GM19452 (cell line): ENCODE data around the gene GTPBP6.
"Not testable (repeated sequence)": the region's sequence is repeated elsewhere in the genome, so short reads cannot be mapped to it uniquely, and the experiment has no call there.

Experiments
- ATAC-seq: cut with Tn5 transposase; IDR thresholded peaks from one replicate; pipeline ENCODE4 v1.9.1; 2021; ENCODE audit not compliant: unreplicated experiment

Gene GTPBP6

DNA sequence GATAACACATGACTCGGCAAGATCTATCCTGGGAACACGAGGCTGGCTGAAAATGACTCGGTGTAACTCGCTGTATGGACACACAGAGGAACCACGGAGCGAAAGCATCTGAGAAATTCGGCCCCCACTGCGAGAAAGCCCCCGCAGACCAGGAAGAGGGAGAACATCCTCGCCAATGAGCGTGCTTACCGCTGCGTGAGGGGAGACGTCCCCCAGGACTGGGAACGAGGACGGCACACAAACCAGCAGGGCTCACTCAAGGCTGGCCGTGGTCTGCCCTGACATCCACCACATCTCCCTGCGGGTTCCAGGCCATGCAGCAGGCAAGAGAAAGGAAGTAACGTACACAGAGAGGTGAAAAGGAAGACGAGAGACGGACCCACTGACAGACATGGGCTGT is 17.6 kb upstream of the GTPBP6 start:
- no peak for ATAC-seq

DNA sequence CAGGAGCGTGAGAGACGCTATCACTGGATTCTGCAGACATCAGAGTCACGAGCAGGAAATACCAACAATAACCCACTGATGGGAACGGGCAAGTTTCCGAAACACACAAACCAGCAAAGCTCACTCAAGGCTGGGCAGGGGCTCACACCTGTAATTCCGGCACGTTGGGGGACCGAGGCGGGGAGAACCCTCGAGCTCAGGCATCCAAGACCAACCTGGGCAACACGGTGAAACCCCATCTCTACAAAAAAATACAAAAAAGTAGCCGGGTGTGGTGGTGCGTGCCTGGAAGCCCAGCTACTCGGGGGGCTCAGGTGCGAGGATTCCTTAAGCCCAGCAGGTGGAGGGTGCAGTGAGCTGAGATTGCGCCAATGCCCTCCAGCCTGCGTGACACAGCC is 17.2 kb upstream of the GTPBP6 start:
- ATAC-seq: no peak

DNA sequence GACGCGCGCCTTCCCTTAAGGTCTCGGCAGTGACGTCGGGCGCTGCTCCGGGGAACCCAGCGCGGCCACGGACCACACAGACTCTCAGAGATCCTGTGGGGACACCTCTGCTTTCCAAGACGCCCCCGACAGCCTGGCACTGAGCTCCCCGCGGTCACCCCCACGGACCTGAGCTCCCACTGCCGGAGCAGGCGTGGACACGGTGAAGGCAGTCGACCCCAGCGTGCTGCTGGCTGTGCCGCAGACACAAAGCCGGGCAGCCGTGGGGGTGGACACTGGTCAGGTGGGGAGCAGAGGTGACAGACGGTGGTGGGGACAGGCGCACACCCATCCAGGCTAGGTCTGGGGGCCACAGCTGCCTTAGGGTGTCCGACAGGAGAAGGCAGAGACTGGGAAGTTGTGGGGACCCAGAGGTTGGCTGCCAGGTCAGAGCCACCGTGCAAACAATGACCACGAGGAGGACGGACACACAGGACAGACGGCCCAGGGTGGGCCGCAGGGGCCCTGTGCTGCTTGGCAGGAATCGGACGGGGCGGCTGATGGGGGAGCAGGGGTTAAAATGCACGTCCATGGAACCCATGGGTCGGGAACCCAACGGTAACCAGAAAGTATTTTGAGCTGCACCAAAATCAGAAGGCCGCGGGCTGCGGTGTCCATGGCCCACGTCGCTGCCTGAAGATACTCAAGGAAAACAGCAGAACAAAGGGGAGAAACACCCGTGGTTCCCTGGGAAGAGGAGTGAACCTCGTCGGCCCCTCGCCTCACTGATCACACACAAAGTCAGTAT is 16.6 kb upstream of the GTPBP6 start:
- ATAC-seq: no peak

DNA sequence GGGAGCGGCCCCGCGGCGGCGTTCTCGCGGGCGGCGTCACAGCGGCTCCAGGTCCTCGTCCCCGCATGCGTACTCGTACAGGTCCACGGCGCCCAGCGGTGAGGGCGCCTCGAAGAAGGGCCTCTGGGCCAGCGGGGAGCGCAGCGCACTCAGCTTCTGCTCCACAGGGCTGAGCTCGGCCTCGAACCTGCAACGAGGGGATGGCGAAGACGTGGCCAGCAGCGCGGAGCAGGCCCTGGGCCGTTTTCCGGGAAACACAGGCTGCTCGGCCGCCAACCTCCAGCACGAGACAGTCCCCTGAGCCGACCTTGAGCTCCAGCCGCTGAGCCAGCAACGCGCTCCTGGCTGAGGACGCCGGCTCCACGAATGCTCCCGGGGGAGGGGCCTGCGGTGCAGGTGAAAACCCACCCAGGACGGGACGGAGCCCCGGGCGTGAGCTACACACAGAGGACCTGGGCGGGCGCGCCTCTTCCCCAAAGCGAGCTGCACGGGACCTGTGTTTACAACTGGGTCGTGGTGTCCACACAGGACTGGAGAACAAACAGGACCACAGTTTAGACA is 15.8 kb upstream of the GTPBP6 start:
- no peak for ATAC-seq

DNA sequence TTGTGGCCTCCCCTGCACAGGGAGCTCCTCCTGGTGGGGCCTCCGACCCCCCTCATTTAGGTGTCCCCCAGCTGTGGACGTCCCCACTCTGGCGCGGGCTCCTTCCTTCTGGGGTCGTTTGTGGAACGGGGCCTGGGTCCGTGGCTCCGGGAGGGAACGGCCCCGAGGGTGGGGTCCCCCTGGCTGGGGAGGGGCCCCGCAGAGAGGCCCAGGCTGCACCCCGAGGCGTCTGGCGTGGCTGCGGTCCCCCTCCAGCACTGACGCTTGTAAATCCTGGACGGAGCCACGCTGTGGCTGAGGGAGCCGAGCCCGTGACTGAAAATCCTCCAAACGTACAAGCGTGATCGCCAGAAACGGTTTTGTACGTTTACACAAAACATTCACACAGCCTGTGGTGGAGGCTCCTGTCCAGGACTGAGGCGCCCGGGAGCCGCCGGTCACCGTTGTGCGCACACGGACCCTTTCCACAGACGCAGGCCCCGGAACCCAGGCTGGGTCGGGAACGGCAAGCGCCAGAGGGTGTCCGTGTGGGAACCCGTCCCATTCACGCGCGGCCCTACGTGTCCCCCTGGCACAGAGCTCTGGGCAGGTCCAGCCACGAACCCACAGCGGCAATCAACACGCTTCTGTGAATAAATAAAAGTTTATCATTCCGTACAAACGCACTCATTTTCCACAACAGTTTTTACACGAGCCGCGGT is 15.2 kb upstream of the GTPBP6 start:
- no peak for ATAC-seq

DNA sequence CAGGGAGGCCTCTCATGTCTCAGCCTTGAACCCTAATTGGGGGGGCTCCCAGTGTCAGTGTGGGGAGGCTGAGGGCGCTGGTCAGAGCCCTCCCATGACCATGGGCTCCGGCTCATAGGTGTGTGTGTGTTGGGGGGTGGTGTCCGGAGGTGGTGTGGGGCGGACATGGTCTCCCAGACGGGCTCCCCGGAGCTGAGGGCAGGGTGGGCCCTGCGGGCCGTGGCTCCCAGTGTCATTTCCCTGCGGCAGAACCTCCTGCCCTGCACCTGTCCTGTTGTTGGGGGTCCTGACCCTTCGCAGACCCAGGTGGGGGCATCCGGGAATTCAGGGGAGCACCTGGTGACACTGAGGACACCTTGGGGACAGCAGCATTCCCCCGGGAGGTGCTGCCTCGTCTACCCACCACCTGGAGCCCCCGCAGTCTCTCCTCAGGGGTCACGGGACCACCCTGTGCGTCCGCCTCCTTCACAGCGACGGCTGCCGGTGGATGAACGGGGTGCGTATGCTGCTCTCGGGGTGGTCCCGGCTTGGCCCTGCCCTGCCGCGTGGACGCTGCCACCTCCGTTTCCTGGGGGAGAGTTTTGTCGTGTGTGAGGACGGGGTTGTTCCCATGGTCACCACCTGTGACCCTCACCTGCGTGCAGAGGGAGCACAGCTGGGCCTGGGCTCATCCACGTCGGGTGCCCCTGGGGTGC is 14.5 kb upstream of the GTPBP6 start:
- ATAC-seq: no peak

DNA sequence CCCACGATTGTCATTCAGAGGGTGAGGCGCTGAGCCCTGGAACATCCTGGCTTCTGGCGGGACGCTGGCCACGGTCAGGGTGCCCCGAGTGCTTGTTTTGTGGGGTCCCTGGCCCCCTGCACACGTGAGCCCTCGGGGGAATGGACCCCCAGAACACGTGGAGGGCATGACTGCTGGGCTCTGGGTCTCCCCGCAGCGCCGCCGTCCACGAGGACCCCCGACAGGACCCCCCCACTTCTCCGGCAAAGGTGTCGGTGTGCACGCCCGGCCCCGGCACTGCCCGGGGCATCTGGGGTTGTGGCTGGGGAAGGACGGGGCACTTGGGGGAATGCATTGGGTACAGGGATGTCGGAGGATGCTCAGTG is 13.9 kb upstream of the GTPBP6 start:
- no peak for ATAC-seq

DNA sequence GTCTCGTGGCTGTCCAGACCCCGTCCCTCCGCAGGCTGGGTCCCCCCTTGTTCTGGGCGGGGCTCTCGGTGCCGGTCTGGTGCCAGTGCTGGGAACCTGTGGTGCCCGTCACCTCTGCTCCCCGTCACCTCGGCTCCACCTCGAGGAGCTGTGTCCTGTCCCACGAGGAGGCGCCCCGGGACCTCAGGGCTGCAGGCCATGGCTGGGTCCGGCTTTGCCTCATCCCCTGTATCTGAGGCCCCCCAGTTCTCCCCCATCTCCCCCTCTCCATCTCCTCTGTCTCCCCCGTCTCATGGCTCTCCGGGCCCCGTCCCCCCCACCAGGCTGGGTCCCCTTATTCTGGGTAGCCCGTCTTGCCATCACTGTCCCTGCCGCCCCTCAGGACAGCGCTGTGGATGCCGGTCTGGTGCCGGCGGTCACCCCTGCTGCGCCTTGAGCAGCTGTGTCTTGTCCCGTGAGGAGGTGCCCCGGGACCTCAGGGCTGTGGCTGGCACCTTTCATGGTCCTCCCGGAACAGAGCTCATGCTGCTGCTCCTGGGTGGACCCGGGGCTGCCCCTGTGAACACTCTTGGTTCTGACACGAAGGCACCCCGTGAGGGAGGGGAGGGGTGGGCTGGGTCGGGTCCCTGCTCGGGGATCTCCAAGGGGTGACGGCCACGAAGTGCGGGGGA is 13.4 kb upstream of the GTPBP6 start:
- ATAC-seq: no peak

DNA sequence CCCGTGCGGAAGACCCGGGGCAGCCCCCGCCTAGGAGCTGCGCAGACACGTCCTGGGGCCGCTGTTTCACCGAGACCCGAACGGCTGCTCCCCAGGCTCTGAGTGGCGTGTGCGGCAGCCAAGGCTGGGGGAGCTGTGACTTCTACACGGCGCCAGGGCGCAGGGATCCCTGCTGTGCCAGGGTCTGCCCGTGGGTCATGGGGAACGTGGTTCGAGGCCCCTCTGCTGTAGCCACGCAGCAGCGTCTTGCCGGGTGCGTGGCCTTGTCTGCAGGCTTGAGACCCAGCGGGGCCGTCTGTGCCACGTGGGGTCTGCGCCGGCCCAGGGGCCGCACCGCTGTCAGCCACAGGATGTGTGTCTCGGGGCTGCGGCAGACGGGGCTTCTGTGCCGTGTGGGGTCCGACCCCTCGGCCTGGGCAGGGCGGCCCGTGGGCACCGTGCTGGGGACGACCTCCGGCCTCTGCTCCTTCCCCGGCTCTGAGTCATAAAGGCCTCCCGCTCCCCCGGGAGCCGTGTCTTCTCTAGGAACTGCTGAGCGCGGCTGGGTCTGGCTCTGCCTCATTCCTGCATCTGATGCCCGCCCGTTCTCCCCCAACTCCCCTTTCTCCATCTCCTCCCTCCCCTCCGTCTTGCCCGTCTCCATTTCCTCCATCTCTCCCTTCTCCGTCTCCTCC is 12.7 kb upstream of the GTPBP6 start:
- no peak for ATAC-seq

DNA sequence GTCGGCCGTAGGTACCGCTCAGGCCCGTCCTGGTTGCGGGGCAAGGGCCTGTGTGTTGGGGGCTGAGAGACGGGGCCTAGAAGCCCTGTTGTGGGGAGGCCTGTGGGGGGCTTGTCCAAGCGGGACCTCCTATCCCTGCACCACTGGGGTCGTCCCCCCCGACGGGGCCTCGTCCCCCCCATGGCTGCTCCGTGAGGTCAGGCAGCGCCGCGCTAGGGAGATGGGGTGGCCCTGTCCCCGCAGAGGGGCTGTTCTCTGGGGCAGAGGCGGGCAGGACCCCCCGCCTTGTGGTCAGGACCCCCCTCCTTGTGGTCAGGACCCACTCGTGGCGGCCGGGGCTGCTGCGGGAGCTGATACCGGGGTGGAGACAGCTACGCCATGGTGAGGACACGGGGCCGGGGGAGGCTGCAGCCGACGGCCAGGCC is 12.1 kb upstream of the GTPBP6 start:
- ATAC-seq: no peak

DNA sequence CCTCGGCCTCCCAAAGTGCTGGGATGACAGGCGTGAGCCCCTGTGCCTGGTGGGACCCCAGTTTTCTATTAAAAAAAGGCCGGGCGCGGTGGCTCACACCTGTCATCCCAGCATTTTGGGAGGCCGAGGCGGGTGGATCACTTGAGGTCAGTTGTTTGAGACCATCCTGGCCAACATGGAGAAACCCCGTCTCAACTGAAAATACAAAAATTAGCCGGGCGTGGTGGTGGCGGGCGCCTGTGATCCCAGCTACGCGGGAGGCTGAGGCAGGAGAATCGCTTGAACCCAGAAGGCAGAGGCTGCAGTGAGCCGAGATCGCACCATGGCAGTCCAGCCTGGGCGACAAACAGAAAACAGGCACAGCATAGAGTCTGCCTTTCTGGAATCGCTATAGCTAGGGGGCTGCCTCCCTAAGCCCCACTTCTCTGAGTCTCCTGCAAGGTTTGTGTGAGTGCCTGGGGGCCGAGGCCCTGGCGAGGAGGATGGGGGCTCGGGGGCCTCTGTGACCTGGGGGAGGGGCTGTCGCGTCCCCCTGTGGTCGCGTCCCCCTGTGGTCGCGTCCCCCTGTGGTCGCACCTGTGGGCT is 11.6 kb upstream of the GTPBP6 start:
- ATAC-seq: not testable (repeated sequence)

DNA sequence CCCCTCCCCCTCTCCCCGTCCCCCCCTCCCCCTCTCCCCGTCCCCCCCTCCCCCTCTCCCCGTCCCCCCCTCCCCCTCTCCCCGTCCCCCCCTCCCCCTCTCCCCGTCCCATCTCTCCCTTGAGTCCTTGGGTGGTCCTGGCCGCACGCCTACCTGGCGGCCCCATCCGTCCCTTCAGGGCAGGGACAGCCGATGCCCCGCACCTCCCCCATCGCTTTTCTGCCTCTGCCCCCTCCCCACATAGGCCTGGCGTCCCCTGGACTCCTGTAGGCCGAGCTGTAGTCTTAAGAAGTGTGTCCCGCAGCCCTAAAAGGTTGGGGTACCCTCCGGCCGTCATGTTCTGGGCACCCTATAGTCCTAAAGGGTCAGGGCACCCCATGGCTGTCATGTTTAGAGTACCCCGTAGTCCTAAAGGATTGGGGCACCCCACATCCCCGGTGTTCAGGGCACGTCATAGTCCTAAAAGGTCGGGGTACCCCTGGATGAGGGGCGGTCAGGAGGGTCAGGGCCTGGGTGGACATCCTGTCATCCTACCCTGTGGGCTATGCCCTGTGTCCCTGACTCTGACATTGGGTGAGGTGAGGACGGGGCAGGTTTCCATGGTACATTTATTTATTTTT is 10.8 kb upstream of the GTPBP6 start:
- no peak for ATAC-seq

DNA sequence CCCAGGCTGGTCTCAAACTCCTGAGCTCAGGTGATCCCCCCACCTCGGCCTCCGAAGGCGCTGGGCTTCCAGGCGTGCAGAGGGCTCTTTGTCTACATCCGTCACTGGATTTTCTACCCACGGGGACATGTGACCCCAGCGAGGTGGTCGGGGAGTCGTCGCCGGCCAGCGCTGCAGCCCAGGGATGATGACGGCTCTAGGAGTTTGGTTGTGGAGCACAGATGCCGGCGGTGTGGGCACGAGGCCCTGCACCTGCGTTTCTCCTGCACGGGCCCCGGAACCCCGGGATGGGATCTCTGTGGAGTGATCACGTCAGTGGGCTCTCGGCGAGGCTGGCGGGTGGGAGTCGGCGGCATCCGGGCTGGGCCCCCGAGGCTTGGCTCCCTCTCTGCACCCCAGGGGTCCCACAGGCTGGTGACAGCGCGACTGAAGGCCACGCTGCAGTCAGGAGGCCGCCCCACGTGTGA is 9.1 kb upstream of the GTPBP6 start:
- no peak for ATAC-seq

DNA sequence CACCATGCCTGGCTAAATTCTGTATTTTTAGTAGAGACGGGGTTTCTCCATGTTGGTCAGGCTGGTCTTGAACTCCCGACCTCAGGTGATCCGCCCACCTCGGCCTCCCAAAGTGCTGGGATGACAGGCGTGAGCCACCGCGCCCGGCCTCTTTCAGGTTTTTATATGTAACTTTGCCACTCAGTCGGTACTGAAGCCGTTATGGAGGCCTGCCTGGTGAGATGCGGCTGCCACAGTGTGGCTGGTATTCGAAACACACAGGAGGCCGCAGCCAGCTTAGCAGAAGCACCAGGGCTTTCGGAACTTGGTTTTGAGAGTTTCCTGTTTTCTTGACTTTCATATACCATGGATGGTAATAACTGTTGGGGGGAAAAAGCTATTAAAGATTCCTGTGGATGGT is 6.1 kb upstream of the GTPBP6 start:
- ATAC-seq: not testable (repeated sequence)

DNA sequence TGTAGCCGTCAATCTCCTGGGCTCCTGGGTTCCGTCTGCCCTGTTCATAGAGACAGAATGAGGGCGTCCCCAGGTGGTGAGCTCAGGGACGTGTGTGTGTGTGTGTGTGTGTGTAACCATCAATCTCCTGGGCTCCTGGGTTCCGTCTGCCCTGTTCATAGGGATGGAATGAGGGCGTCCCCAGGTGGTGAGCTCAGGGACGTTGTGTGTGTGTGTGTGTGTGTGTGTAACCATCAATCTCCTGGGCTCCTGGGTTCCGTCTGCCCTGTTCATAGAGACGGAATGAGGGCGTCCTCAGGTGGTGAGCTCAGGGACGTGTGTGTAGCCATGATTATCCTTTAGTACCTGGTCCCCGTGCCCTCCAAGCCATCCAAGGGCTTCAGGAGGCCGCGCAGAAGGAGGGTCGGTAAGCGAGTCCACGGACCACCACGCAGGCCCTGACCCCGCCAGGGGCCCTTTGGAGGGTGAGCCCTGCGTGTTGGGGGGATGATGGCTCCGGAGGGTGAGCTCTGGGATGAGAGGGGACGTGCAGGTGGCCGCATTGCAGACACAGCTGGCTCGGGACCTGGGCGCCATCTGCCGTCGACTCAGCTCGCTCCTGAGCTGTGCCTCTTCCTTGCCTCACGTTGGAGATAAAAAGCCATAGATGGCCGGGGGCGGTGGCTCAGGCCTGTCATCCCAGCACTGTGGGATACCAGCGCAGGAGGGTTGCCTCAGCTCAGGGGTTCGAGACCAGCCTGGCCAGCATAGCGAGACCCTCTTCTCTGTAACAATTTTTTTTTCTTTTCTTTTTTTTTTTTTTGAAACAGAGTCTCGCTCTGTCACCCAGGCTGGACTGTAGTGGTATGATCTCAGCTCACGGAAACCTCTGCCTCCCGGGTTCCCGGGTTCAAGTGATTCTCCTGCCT is 5.4 kb upstream of the GTPBP6 start:
- no peak for ATAC-seq

DNA sequence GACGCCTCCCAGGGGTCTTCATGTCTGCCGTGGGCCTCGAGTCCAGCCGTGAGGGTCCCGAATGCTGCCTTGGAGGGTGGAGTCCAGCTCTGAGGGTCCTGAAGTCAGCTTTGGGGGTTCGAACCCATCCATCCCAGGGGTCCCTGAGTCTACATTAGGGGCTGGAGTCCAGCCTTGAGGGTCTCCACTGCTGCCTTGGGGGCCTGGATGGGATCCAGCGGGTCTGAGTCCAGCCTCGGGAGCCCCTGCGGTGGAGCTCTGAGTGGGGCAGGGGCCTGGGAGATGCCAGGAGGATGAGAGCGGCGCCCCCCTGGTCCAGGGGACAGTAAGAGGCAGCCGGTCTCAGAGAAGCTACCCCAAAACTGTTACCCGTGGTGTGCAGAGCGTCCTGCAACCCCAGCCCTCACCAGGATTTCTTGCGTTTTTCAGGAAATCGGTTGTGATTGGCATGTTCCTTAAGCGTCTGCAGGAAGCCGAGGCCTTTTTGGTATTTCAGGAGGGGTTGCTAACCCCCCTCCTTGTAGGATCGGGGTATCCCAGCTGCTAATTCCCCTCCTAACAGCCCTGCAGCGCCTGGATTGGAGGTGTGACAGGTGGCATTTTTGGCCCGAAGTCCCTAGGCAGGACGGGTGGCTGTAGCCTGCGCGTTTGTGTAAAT is 1.7 kb upstream of the GTPBP6 start:
- no peak for ATAC-seq

DNA sequence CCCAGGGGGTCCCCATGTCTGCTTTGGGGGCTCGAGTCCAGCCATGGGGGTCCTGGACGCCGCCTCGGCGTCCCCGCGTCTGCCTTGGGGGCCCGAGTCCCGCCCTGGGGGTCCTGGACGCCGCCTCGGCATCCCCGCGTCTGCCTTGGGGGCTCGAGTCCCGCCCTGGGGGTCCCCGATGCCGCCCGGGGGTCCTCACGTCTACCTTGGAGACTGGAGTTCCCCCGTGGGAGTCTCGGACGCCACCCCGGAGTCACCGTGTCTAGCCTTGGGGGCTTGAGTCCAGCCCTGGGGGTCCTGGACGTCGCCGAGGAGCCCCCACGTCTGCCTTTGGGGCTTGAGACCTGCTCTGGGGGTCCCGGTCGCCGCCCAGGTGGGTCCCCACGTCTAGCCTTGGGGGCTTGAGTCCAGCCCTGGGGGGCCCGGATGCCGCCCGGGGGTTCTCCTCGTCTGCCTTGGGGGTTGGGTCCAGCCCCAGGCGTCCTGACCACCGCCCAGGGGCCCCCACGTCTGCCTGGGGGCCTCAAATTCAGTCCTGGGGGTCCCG is 1.1 kb upstream of the GTPBP6 start:
- ATAC-seq: no peak
